ENCODE measurements around the gene C16orf89. TPM values are rescaled to one million over a fixed set of nuclear protein-coding genes. Genes with fewer than 3 reads are reported as not detected.

Gene C16orf89
- total RNA-seq, 1 experiment from 2014 or later: not detected

GRCh38 chr16:5016967-5017677, 48.6 kb downstream of the C16orf89 start:
- in situ Hi-C loops (cut with HindIII; ENCODE audit: low pct_unique_long_range_greater_than_20kb, low sequenced_read_pairs): no loop called here
- DNase-seq (ENCODE audit: low read depth): no peak

- DNase-seq (ENCODE audit: low read depth): no peak
- in situ Hi-C loops (cut with HindIII; ENCODE audit: low pct_unique_long_range_greater_than_20kb, low sequenced_read_pairs): no loop called here
Measured at GRCh38 chr16:5015887-5016286, 49.9 kb downstream of the C16orf89 start.

- in situ Hi-C loops (cut with HindIII; ENCODE audit: low pct_unique_long_range_greater_than_20kb, low sequenced_read_pairs): no loop called here
- DNase-seq (ENCODE audit: low read depth): no peak
Measured at GRCh38 chr16:5015351-5015750, 50.4 kb downstream of the C16orf89 start.

DNA sequence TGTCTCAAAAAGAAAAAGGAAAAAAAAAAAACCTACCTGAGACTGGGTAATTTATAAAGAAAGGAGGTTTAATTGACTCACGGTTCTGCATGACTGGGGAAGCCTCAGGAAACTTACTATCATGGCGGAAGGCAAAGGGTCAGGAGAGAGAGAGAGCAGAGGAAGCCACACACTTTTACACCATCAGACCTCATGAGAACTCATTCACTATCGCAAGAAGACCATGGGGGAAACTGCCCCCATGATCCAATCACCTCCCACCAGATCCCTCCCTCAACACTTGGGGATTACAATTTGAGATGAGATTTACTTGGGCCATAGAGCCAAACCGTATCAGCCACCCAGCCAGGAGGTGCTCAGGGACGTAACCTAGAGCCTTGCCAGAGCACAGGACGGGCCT, 52.9 kb downstream of the C16orf89 start:
- in situ Hi-C loops (cut with HindIII; ENCODE audit: low pct_unique_long_range_greater_than_20kb, low sequenced_read_pairs): no loop called here
- DNase-seq (ENCODE audit: low read depth): no peak

DNA sequence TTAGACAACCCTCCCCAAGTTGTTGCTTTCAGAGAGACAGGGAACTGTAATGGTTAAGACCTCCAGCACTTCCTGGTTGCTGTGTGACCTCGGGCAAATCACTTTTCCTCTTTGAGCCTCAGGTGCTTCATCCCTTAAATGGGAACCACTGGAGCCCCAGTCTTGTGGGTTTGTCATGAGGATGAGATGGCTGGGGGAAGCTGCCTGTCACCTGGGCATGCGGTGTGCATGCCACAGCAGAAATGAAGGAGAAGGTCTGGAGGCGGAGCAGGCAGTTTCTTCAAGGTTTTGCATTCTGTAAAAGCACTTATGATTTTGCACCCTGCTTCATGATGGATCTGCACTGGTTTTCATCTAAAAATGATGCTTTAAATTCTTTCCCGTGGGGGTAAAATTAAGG, 54.1 kb downstream of the C16orf89 start:
- in situ Hi-C loops (cut with HindIII; ENCODE audit: low pct_unique_long_range_greater_than_20kb, low sequenced_read_pairs): no loop called here
- DNase-seq (ENCODE audit: low read depth): no peak

DNA sequence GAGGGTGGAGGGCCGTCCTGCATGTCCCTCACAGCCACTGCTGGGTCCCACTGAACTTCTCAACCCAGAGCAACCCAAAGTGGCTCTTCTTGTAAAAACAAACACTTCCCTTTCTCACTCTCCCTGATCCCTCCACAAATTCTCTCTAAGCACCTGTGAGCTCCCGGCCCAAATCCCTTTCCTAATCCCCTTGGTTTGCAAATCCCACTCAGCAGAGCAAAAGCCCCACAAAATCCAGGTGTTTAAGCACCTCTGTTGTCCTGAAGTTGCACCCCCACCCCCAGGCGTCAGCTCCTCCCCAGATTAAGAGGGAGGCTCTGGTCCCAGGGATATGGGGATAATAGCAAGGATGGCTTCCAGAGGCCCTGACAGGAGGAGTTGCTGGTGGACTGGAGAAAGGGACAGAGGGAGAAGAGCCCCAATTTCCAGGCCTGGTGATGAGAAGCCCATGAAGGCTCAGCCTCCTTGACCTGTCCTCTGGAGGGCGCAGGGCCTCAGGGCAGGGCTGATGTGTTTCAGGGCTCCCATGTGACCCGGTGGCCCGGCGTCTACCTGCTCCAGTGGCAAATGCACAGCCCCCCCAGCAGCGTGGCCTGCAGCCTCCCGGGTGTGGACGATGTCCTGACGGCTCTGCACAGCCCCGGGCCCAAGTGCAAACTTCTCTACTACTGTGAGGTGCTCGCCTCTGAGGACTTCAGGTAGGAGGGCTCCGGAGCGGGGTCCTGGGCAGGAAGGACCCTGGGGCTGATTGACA, 55.0 kb downstream of the C16orf89 start:
- in situ Hi-C loops (cut with HindIII; ENCODE audit: low pct_unique_long_range_greater_than_20kb, low sequenced_read_pairs): no loop called here
- DNase-seq (ENCODE audit: low read depth): no peak

- in situ Hi-C loops (cut with HindIII; ENCODE audit: low pct_unique_long_range_greater_than_20kb, low sequenced_read_pairs): no loop called here
- DNase-seq (ENCODE audit: low read depth): no peak
Measured at GRCh38 chr16:5008311-5008731, 57.4 kb downstream of the C16orf89 start.

- in situ Hi-C loops (cut with HindIII; ENCODE audit: low pct_unique_long_range_greater_than_20kb, low sequenced_read_pairs): no loop called here
- no peak for DNase-seq (ENCODE audit: low read depth)
Measured at GRCh38 chr16:5007256-5007655, 58.5 kb downstream of the C16orf89 start.

DNA sequence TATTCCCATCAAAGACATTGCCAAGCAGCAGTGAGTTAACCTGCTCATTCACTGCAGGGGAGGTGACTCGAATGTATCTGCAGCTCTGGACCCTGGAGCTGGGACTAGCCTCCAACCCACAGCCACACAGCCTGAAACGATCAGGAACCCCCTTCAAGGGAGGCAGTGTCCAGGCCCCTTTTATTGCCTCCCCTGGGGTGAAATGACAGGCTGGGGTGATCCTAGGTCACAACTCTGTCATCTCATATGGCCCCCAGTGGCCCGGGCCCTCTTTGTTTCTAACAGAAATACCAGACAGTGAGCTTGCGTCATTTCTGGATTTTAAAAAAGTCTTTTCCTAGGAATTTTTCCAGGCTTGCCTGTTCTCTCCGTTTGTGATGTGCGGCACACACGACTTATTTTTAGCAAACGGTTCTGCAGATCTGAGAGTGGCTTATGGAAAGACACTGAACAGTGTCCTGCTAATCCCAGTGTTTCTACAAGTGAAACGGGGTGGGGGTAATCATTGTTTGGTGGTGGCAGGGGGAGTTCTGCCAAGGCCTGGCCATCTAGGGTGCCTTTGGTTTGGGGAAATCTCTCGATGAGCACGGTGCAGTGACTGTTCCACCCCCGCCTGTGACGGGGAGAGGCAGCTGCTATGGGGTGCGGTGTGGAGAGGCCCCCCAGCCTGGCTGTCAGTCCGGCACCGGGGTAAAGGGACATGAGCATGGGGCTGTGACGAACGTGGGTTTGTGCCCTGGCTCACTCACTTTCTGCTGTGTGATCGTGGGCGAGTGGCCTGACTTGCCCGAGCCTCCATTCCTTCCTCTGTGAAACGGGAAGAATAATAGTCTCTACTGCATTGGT, 59.2 kb downstream of the C16orf89 start:
- in situ Hi-C loops (cut with HindIII; ENCODE audit: low pct_unique_long_range_greater_than_20kb, low sequenced_read_pairs): no loop called here
- DNase-seq (ENCODE audit: low read depth): no peak

GRCh38 chr16:5005916-5006315, 59.8 kb downstream of the C16orf89 start:
- DNase-seq (ENCODE audit: low read depth): no peak
- in situ Hi-C loops (cut with HindIII; ENCODE audit: low pct_unique_long_range_greater_than_20kb, low sequenced_read_pairs): no loop called here

GRCh38 chr16:5004311-5004710, 61.4 kb downstream of the C16orf89 start:
- in situ Hi-C loops (cut with HindIII; ENCODE audit: low pct_unique_long_range_greater_than_20kb, low sequenced_read_pairs): no loop called here
- DNase-seq (ENCODE audit: low read depth): no peak

DNA sequence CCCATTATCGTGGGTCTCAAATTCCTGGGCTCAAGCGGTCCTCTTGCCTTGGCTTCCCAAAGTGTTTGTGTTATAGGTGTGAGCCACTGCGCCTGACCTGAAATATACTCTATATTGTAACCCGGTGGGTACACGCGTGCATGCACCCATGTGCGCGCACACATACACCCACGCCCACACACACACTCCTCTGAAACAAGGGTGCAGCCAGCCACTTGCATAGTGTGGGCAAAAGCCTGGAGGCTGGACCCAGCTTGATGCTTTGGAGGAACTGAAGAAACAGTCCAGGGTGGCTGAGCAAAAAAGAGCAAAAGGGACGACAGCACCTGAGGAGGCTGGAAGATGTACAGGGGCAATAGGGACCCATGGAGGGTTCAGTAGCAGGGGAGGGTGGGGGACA, 61.9 kb downstream of the C16orf89 start:
- in situ Hi-C loops (cut with HindIII; ENCODE audit: low pct_unique_long_range_greater_than_20kb, low sequenced_read_pairs): no loop called here
- DNase-seq (ENCODE audit: low read depth): no peak

DNA sequence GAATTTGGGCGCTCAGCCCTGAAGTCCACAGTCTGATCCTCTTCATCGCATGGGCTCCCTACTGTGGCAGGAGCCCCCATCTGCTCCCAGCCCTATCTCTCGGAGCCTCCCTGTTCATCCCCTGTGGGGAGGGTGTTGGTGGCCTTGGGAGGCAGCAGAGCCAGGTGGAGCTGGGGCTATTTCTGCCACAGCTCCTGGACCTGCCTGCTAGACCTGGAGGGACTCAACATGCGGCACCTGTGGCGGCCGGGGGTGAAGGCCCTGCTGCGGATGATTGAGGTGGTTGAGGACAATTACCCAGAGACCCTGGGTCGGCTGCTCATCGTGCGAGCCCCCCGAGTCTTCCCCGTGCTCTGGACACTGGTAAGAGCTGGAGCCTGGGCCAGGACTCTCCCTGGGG, 62.5 kb downstream of the C16orf89 start:
- in situ Hi-C loops (cut with HindIII; ENCODE audit: low pct_unique_long_range_greater_than_20kb, low sequenced_read_pairs): no loop called here

GRCh38 chr16:5002699-5003143, 63.0 kb downstream of the C16orf89 start:
- in situ Hi-C loops (cut with HindIII; ENCODE audit: low pct_unique_long_range_greater_than_20kb, low sequenced_read_pairs): no loop called here
- no peak for DNase-seq (ENCODE audit: low read depth)

More for the DNA sequence above, 62.5 kb downstream of the C16orf89 start:
- no peak for DNase-seq (ENCODE audit: low read depth)

GRCh38 chr16:5001986-5002385, 63.8 kb downstream of the C16orf89 start:
- no peak for DNase-seq (ENCODE audit: low read depth)
- in situ Hi-C loops (cut with HindIII; ENCODE audit: low pct_unique_long_range_greater_than_20kb, low sequenced_read_pairs): no loop called here

- in situ Hi-C loops (cut with HindIII; ENCODE audit: low pct_unique_long_range_greater_than_20kb, low sequenced_read_pairs): no loop called here
- no peak for DNase-seq (ENCODE audit: low read depth)
Measured at GRCh38 chr16:5001571-5001970, 64.2 kb downstream of the C16orf89 start.

DNA sequence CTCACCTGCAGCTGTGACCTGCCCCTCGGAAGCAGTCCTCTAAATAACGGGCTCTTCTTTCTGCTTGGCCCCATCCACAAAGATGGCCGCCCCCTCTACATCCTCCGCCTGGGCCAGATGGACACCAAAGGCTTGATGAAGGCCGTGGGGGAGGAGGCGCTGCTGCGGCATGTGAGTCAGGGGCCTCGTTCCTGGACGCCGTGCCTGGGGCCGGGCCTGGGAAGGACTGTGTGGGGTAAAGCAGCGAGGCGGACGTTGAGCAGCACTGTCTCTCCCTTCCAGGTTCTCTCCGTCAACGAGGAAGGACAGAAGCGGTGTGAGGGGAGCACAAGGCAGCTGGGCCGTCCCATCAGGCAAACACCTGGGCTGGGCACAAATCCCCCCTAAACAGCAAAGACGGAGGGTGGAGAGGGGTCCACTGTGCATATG, 65.2 kb downstream of the C16orf89 start:
- in situ Hi-C loops (cut with HindIII; ENCODE audit: low pct_unique_long_range_greater_than_20kb, low sequenced_read_pairs): no loop called here
- no peak for DNase-seq (ENCODE audit: low read depth)

DNA sequence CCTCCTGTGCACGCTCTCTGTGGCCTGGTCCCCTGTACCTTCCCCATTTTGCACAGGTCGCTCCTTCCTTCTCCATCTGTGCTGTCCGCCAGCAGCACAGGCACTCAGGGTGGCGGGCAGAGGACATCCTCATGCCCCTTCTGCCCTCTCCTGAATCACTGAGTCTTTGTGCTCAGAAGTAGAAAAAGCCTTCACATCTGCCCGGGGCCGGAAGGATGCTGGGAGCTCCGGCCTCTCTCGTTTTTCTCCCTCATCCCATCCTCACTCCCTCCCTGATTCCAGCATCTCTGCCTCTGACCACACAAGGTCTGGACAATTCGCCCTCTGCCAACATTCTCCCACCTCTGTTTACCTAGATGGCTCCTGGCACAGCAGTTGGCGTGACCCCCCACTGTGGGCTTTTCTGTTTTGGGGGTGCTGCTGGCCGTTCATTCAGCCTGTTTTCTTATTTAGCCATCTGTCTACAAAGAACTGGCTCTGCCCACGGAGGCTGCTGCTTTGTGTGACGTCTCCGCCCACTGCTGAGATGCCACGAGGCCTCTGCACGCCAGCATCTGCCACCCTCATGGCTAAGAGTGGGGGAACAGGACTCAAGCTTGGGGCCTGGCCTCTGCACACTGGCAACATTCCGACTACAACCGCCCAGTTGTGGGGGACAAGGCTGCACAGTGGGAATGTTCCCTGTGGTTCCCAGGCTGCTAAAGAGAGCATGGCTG, 70.9 kb downstream of the C16orf89 start:
- in situ Hi-C loops (cut with HindIII; ENCODE audit: low pct_unique_long_range_greater_than_20kb, low sequenced_read_pairs): no loop called here
- DNase-seq (ENCODE audit: low read depth): no peak
